H1 (cell line): ENCODE data around the gene NEK11. TPM values are rescaled to one million over a fixed set of nuclear protein-coding genes. Genes with fewer than 3 reads are reported as not detected.

Experiments used
- CTCF ChIA-PET: fragments of 300-600 bp; sonication (Branson Sonifier 250); formaldehyde crosslinking; loops from one replicate; lab custom pipeline; 2021; ENCODE audit not compliant: partially characterized antibody; lab: Charles Lee
- POLR2A ChIA-PET: fragments of 300-600 bp; sonication (Branson Sonifier 250); formaldehyde crosslinking; loops from one replicate; lab custom pipeline; 2021; ENCODE audit warnings: inconsistent platforms; ENCODE audit not compliant: partially characterized antibody; lab: Charles Lee
- DNase-seq, 2 experiments: peaks; one replicate each; pipeline versions ENCODE4 v3.0.0 to v3.0.0-alpha.2; 2010 to 2022; ENCODE audit warnings: low spot score in 2 of 2, low read depth in 1 of 2, mixed read lengths in 1 of 2
- FAIRE-seq: peaks from 2 replicates; lab custom pipeline; 2011; peaks lifted over from hg19 to GRCh38; lab: Jason Lieb, UNC
- H2AFZ ChIP-seq: 2 replicates; pipeline ENCODE4 v1.8.1; 2012; ENCODE audit warnings: low read length, inconsistent platforms
- H2AK5ac ChIP-seq: 2 replicates; pipeline ENCODE4 v1.6.1; 2013; ENCODE audit warnings: low read depth, low read length
- H2BK120ac ChIP-seq: replicated peaks from 2 replicates; pipeline ENCODE3; 2013; ENCODE audit warnings: low read depth, low read length, inconsistent platforms
- H2BK12ac ChIP-seq: 2 replicates; pipeline ENCODE4 v1.6.1; 2013; ENCODE audit warnings: low read depth, low read length
- H2BK15ac ChIP-seq: 2 replicates; pipeline ENCODE4 v1.6.1; 2013; ENCODE audit warnings: low read length
- H2BK20ac ChIP-seq: 2 replicates; pipeline ENCODE4 v1.6.1; 2013; ENCODE audit warnings: low read length
- H2BK5ac ChIP-seq: 2 replicates; pipeline ENCODE4 v1.6.1; 2013; ENCODE audit warnings: low read depth, low read length
- H3K14ac ChIP-seq: 2 replicates; pipeline ENCODE4 v1.6.1; 2013; ENCODE audit warnings: inconsistent platforms; ENCODE audit not compliant: insufficient read length
- H3K18ac ChIP-seq: 2 replicates; pipeline ENCODE4 v1.6.1; 2013; ENCODE audit warnings: low read length; ENCODE audit errors: extremely low read depth
- H3K23ac ChIP-seq: 2 replicates; pipeline ENCODE4 v1.6.1; 2013; ENCODE audit warnings: inconsistent platforms; ENCODE audit not compliant: insufficient read length
- H3K23me2 ChIP-seq: 2 replicates; pipeline ENCODE4 v1.6.1; 2013; ENCODE audit warnings: low read depth, low read length
- H3K27ac ChIP-seq: 2 replicates; pipeline ENCODE4 v1.6.1; 2011; ENCODE audit warnings: low read depth, low read length, inconsistent platforms
- H3K27me3 ChIP-seq, 4 experiments: replicated peaks in 1 of 4; 1 replicate in 1 of 4; 2 replicates in 3 of 4; pipeline versions ENCODE4 v1.6.1 to v1.8.1; 2011 to 2013; ENCODE audit warnings: low read length in 3 of 4, mild to moderate bottlenecking in 3 of 4, inconsistent platforms in 2 of 4, mixed read lengths in 2 of 4, moderate library complexity in 1 of 4; ENCODE audit not compliant: control insufficient read depth in 3 of 4, insufficient read depth in 3 of 4; ENCODE audit errors: extremely low read depth in 1 of 4
- H3K36me3 ChIP-seq, 4 experiments: 2 replicates each; pipeline versions ENCODE4 v1.6.1 to v1.8.1; 2011 to 2013; ENCODE audit warnings: mild to moderate bottlenecking in 4 of 4, low read length in 3 of 4, moderate library complexity in 2 of 4, control low read depth in 1 of 4, inconsistent platforms in 1 of 4; ENCODE audit not compliant: insufficient read depth in 4 of 4, control insufficient read depth in 2 of 4
- H3K4ac ChIP-seq: replicated peaks from 2 replicates; pipeline ENCODE3; 2013; ENCODE audit warnings: low read length, low read depth, mixed read lengths, inconsistent platforms; ENCODE audit not compliant: insufficient read length
- H3K4me1 ChIP-seq, 4 experiments: replicated peaks in 1 of 4; 1 replicate in 1 of 4; 2 replicates in 3 of 4; pipeline versions ENCODE4 v1.6.1 to v1.8.1; 2011 to 2013; ENCODE audit warnings: low read length in 3 of 4, inconsistent platforms in 2 of 4, mixed read lengths in 1 of 4; ENCODE audit not compliant: insufficient read depth in 4 of 4, control insufficient read depth in 3 of 4
- H3K4me2 ChIP-seq, 2 experiments: 2 replicates each; pipeline versions ENCODE4 v1.6.1 to v1.8.1; 2011 to 2013; ENCODE audit warnings: low read depth in 2 of 2, low read length in 2 of 2, control low read depth in 1 of 2, inconsistent platforms in 1 of 2, mild to moderate bottlenecking in 1 of 2; ENCODE audit not compliant: insufficient read depth in 1 of 2
- H3K4me3 ChIP-seq, 4 experiments: fragments of 200-600, 300-600 bp in 1 of 4; sonication (generic), shearing (Covaris generic), sonication (Bioruptor Twin) in 1 of 4; 2 replicates each; pipeline versions ENCODE4 v1.5.1 to v1.8.1; 2011 to 2016; ENCODE audit warnings: low read length in 4 of 4, low read depth in 3 of 4, control low read depth in 2 of 4, inconsistent platforms in 2 of 4, mild to moderate bottlenecking in 2 of 4, mixed read lengths in 1 of 4, moderate library complexity in 1 of 4; ENCODE audit not compliant: insufficient read depth in 2 of 4; ENCODE audit errors: extremely low read depth in 1 of 4
- H3K56ac ChIP-seq: replicated peaks from 2 replicates; pipeline ENCODE3; 2013; ENCODE audit warnings: low read depth, mild to moderate bottlenecking, mixed read lengths, low read length, inconsistent platforms; ENCODE audit not compliant: insufficient read length
- H3K79me1 ChIP-seq: 2 replicates; pipeline ENCODE4 v1.6.1; 2013; ENCODE audit warnings: low read depth, low read length, control low read depth
- H3K79me2 ChIP-seq, 2 experiments: 2 replicates each; pipeline versions ENCODE4 v1.6.1 to v1.8.1; 2012 to 2013; ENCODE audit warnings: low read length in 2 of 2, mild to moderate bottlenecking in 2 of 2, inconsistent platforms in 1 of 2; ENCODE audit not compliant: insufficient read depth in 2 of 2, control insufficient read depth in 1 of 2
- H3K9ac ChIP-seq, 4 experiments: replicated peaks in 1 of 4; 1 replicate in 1 of 4; 2 replicates in 3 of 4; pipeline versions ENCODE4 v1.6.1 to v1.8.1; 2011 to 2013; ENCODE audit warnings: low read depth in 3 of 4, low read length in 3 of 4, control low read depth in 2 of 4, mild to moderate bottlenecking in 2 of 4, moderate library complexity in 2 of 4, inconsistent platforms in 1 of 4; ENCODE audit errors: extremely low read depth in 1 of 4
- H3K9me3 ChIP-seq, 2 experiments: 2 replicates each; pipeline versions ENCODE4 v1.6.1 to v1.8.1; 2012 to 2013; ENCODE audit warnings: mild to moderate bottlenecking in 2 of 2, moderate library complexity in 2 of 2, control low read depth in 1 of 2, inconsistent platforms in 1 of 2, low read depth in 1 of 2, low read length in 1 of 2, mixed read lengths in 1 of 2; ENCODE audit not compliant: insufficient read depth in 2 of 2
- H4K20me1 ChIP-seq, 2 experiments: replicated peaks in 1 of 2; 2 replicates each; pipeline versions ENCODE3 to v1.8.1; 2011 to 2013; ENCODE audit warnings: inconsistent platforms in 2 of 2, low read length in 2 of 2, mild to moderate bottlenecking in 1 of 2; ENCODE audit not compliant: insufficient read depth in 2 of 2, control insufficient read depth in 1 of 2
- H4K5ac ChIP-seq: 2 replicates; pipeline ENCODE4 v1.6.1; 2013; ENCODE audit warnings: low read length, low read depth, mixed read lengths, inconsistent platforms; ENCODE audit not compliant: insufficient read length
- H4K8ac ChIP-seq: 2 replicates; pipeline ENCODE4 v1.8.0; 2013; ENCODE audit warnings: mild to moderate bottlenecking, moderate library complexity, low read length, inconsistent platforms; ENCODE audit not compliant: insufficient read depth; ENCODE audit errors: extremely low read depth
- H4K91ac ChIP-seq: replicated peaks from 2 replicates; pipeline ENCODE3; 2013; ENCODE audit warnings: low read length, mixed read lengths, inconsistent platforms; ENCODE audit not compliant: insufficient read length
- BRCA1 ChIP-seq: IDR thresholded peaks from 2 replicates; pipeline ENCODE4 v1.6.1; 2012; ENCODE audit warnings: low read depth, low read length, improper control_type of control experiment
- CHD2 ChIP-seq: IDR thresholded peaks from 2 replicates; pipeline ENCODE4 v1.6.1; 2012; ENCODE audit warnings: low read length, improper control_type of control experiment
- E2F6 ChIP-seq: IDR thresholded peaks from 2 replicates; pipeline ENCODE4 v1.6.1; 2012; ENCODE audit warnings: inconsistent platforms
- GABPA ChIP-seq: IDR thresholded peaks from 2 replicates; pipeline ENCODE4 v1.6.1; 2011; ENCODE audit warnings: mild to moderate bottlenecking, low read length, moderate library complexity, borderline replicate concordance; ENCODE audit not compliant: insufficient read depth
- KDM1A ChIP-seq: fragments of 200-600, 300-600 bp; sonication (generic); IDR thresholded peaks from 2 replicates; pipeline ENCODE4 v1.7.1; 2016; ENCODE audit warnings: mild to moderate bottlenecking, low read length, borderline replicate concordance
- MAX ChIP-seq: IDR thresholded peaks from 2 replicates; pipeline ENCODE4 v1.6.1; 2012; ENCODE audit warnings: inconsistent platforms
- NRF1 ChIP-seq: IDR thresholded peaks from 2 replicates; pipeline ENCODE4 v1.6.1; 2011; ENCODE audit warnings: mild to moderate bottlenecking, low read depth, low read length, improper control_type of control experiment
- POLR2A ChIP-seq, 2 experiments: IDR thresholded peaks; 1 replicate in 1 of 2; 2 replicates in 1 of 2; pipeline ENCODE4 v1.6.1; 2011; ENCODE audit warnings: low read depth in 2 of 2, low read length in 2 of 2, mild to moderate bottlenecking in 2 of 2; ENCODE audit errors: control extremely low read depth in 1 of 2
- POLR2AphosphoS5 ChIP-seq: IDR thresholded peaks from 2 replicates; pipeline ENCODE4 v1.6.1; 2011; ENCODE audit warnings: low read depth, low read length
- RFX5 ChIP-seq: IDR thresholded peaks from 2 replicates; pipeline ENCODE4 v1.6.1; 2011; ENCODE audit warnings: low read depth, low read length, improper control_type of control experiment, borderline replicate concordance
- RNF2 ChIP-seq: fragments of 200-900, 300-1000 bp; sonication (generic); IDR thresholded peaks from 2 replicates; pipeline ENCODE4 v1.7.1; 2016; ENCODE audit warnings: borderline replicate concordance, low read depth, mild to moderate bottlenecking, antibody characterized with exemption, low read length; ENCODE audit not compliant: poor library complexity, severe bottlenecking; ENCODE audit errors: missing control alignments
- RXRA ChIP-seq: IDR thresholded peaks from 2 replicates; pipeline ENCODE4 v1.6.1; 2011; ENCODE audit warnings: low read depth, mild to moderate bottlenecking, low read length, moderate library complexity; ENCODE audit not compliant: insufficient read depth
- SP4 ChIP-seq: IDR thresholded peaks from 2 replicates; pipeline ENCODE4 v1.6.1; 2012; ENCODE audit warnings: low read length, inconsistent platforms
- TCF12 ChIP-seq: IDR thresholded peaks from 2 replicates; pipeline ENCODE4 v1.6.1; 2011; ENCODE audit warnings: low read depth, mild to moderate bottlenecking, low read length
- WGBS, 2 experiments: shearing (Covaris generic) in 1 of 2; methylation state at CpG; one replicate each; pipeline versions ENCODE4 v1.1.6 to v1.1.7; 2013 to 2015; ENCODE audit warnings: low lambda C conversion rate in 2 of 2, mixed read lengths in 2 of 2, inconsistent platforms in 1 of 2, low coverage in 1 of 2, missing lambda C conversion rate in 1 of 2; ENCODE audit not compliant: insufficient replicate concordance in 2 of 2, insufficient coverage in 1 of 2, insufficient read length in 1 of 2; ENCODE audit errors: extremely low coverage in 1 of 2, missing lambda C conversion rate in 1 of 2; 5-methylcytosine and 5-hydroxymethylcytosine counted together
- polyA plus RNA-seq, 7 experiments: library from polyadenylated mRNA; depleted of rRNA in 3 of 7; stranded (reverse) in 5 of 7; unstranded in 2 of 7; fragments of >200 nt in 5 of 7; fragments of 200-250 nt in 2 of 7; gene quantifications; 1 replicate in 5 of 7; 2 replicates in 1 of 7; 4 replicates in 1 of 7; pipeline versions ENCODE4 v1.2.1 to v1.2.3, GENCODE V29; 2011 to 2013; ENCODE audit warnings: missing spikeins in 2 of 7, mixed read lengths in 2 of 7
- total RNA-seq: library from RNA; stranded (reverse); fragmentation: NEBNext Ultra II Directional; extraction: Animal tissue kit (Norgen Biotek cat#: 25700); gene quantifications from 2 replicates; pipeline ENCODE4 v1.2.1, GENCODE V29; 2021

Gene NEK11
- total and polyA plus RNA-seq, 2 of the 8 experiments (the other 6 are each of a cell fraction or from before 2014, with no cell fraction given): 0.60 TPM; not detected in 1

- Histone ChIP-seq H4K91ac (no peak overlapping the region), H2AFZ (no peak overlapping the region), H3K4me1 (no peaks in the 10 kb centered on the region), H3K79me2 (peaks cover 0 to 4% of the 10 kb centered on the region in 2 experiments; a peak in 1 of 4 replicates), H3K4me2 (no peak overlapping the region), H3K14ac (no peak overlapping the region), H3K56ac (no peak overlapping the region), H3K4me3 (no peak overlapping the region), H3K9ac (no peak overlapping the region), H3K4ac (no peak overlapping the region), H2BK20ac (no peak overlapping the region), H2BK120ac (no peak overlapping the region), H4K20me1 (no peaks in the 10 kb centered on the region), H3K79me1 (peaks cover 4% of the 10 kb centered on the region), H2BK5ac (no peak overlapping the region), H3K27me3 (no peaks in the 10 kb centered on the region), H3K23ac (no peak overlapping the region), H3K18ac (no peak overlapping the region), H2BK15ac (no peak overlapping the region), H3K27ac (no peak overlapping the region), H3K36me3 (peaks cover 0 to 6% (median 3%) of the 10 kb centered on the region in 4 experiments; a peak in 4 of 8 replicates), H2BK12ac (no peak overlapping the region), H4K5ac (no peak overlapping the region), H2AK5ac (no peak overlapping the region), H3K23me2 (0 out of 2 replicates have a peak, but pooled peaks cover 2% of the 10 kb centered on the region), H3K9me3 (peaks cover 5 to 9% of the 10 kb centered on the region in 2 experiments; a peak in 2 of 4 replicates), H4K8ac (no peak overlapping the region)
- ChIA-PET CTCF (interaction anchor here (1.2 kb wide), 1 partner anchor 9 kb away, joined by 3 read pairs; the partner anchor contains the start of gene NUDT16), POLR2A (interaction anchor here (1.1 to 2.7 kb wide), 4 partner anchors 8 to 13 kb away, joined by 3 to 7 read pairs (median 6); partner anchors contain the start of gene NUDT16)
- DNase-seq: no peak
- 80% methylated on average over 2 of the region's 2 CpGs; no CpG with 5 or more reads in 1 of the 2 experiments for WGBS, 2 experiments
- FAIRE-seq: no peak
- TF ChIP-seq GABPA (no peak), E2F6 (no peak), RNF2 (no peak), TCF12 (no peak), RFX5 (no peak), KDM1A (no peak), CHD2 (no peak), POLR2A (IDR thresholded peaks at IDR 0.05; ENCODE audit: control extremely low read depth in 1 of 2, low read depth in 2 of 2, low read length in 2 of 2) (no peak), NRF1 (no peak), SP4 (no peak), POLR2AphosphoS5 (no peak), BRCA1 (no peak), RXRA (no peak), MAX (no peak)
These were observed 345.0 kb downstream of the NEK11 start for GRCh38 chr3:131371688-131372066.
